DOHH2 (cell line): ENCODE results near the gene ROS1.
A peak's percentile ranks its signal among the peaks of the same experiment; 100 is the strongest.

Source experiments
- H3F3A ChIP-seq: fragments of 200-600 bp; sonication (generic), shearing (Covaris generic); 2 replicates; pipeline ENCODE4 v1.6.0; 2016; ENCODE audit warnings: antibody characterized with exemption, mild to moderate bottlenecking; ENCODE audit not compliant: control insufficient read depth, insufficient read depth
- H3K27ac ChIP-seq: fragments of 200-600 bp; sonication (generic); 2 replicates; pipeline ENCODE4 v1.5.1; 2014; ENCODE audit warnings: low read depth, mild to moderate bottlenecking, low read length, moderate library complexity
- H3K27me3 ChIP-seq: fragments of 200-600 bp; sonication (generic); 2 replicates; pipeline ENCODE4 v1.6.1; 2014; ENCODE audit warnings: mild to moderate bottlenecking, low read length, mixed read lengths; ENCODE audit not compliant: control insufficient read depth
- H3K36me3 ChIP-seq: fragments of 200-600 bp; sonication (generic); 2 replicates; pipeline ENCODE4 v1.6.1; 2014; ENCODE audit warnings: mild to moderate bottlenecking, low read length, moderate library complexity, mixed read lengths; ENCODE audit not compliant: control insufficient read depth
- H3K4me1 ChIP-seq: fragments of 200-600 bp; sonication (generic); 2 replicates; pipeline ENCODE4 v1.6.1; 2014; ENCODE audit warnings: mild to moderate bottlenecking, low read length, mixed read lengths; ENCODE audit not compliant: control insufficient read depth
- H3K4me2 ChIP-seq: fragments of 200-600 bp; sonication (generic); 2 replicates; pipeline ENCODE4 v1.6.0; 2014; ENCODE audit warnings: mild to moderate bottlenecking, low read length, moderate library complexity
- H3K4me3 ChIP-seq: fragments of 200-600 bp; sonication (generic); 2 replicates; pipeline ENCODE4 v1.5.1; 2014; ENCODE audit warnings: mild to moderate bottlenecking, low read length, mixed read lengths
- H3K79me2 ChIP-seq: fragments of 200-600 bp; sonication (generic); 2 replicates; pipeline ENCODE4 v1.6.1; 2014; ENCODE audit warnings: mild to moderate bottlenecking, low read length, mixed read lengths; ENCODE audit not compliant: control insufficient read depth
- H3K9me2 ChIP-seq: fragments of 200-600 bp; sonication (generic); replicated peaks from 2 replicates; pipeline ENCODE4 v1.6.1; 2014; ENCODE audit warnings: mild to moderate bottlenecking, low read length, mixed read lengths; ENCODE audit not compliant: control insufficient read depth
- H3K9me3 ChIP-seq: fragments of 200-600 bp; sonication (generic); 2 replicates; pipeline ENCODE4 v1.6.1; 2014; ENCODE audit warnings: antibody characterized with exemption, low read length, mixed read lengths; ENCODE audit not compliant: control insufficient read depth, insufficient read depth
- H4K20me1 ChIP-seq: fragments of 200-600 bp; sonication (generic); 2 replicates; pipeline ENCODE4 v1.6.0; 2014; ENCODE audit warnings: low read depth, mild to moderate bottlenecking, antibody characterized with exemption, low read length, moderate library complexity; ENCODE audit not compliant: control insufficient read depth, insufficient read depth
- EZH2phosphoT487 ChIP-seq: fragments of 200-600 bp; sonication (generic); IDR thresholded peaks from 2 replicates; pipeline ENCODE4 v1.6.1; 2017; ENCODE audit warnings: borderline replicate concordance, mild to moderate bottlenecking, antibody characterized with exemption, low read length, moderate library complexity, mixed read lengths
- TF ChIP-seq, protein P1 (sequence below): fragments of 200-600 bp; sonication (generic); IDR thresholded peaks from one replicate; pipeline ENCODE4 v1.5.1; 2014; ENCODE audit warnings: antibody characterized with exemption, mild to moderate bottlenecking, low read depth, low read length; ENCODE audit not compliant: poor library complexity, severe bottlenecking

ROS1 gene

GRCh38 chr6:117326396-117326795, 99.3 kb downstream of the ROS1 start:
- H3F3A ChIP-seq: no peaks in the 10 kb centered on the region
- H3K4me3 ChIP-seq: no peak overlapping the region
- no peaks in the 10 kb centered on the region for H3K4me1 ChIP-seq
- no peak overlapping the region for H3K4me2 ChIP-seq
- H3K27ac ChIP-seq: no peak overlapping the region
- no peaks in the 10 kb centered on the region for H3K36me3 ChIP-seq
- H3K79me2 ChIP-seq: no peaks in the 10 kb centered on the region
- no peaks in the 10 kb centered on the region for H4K20me1 ChIP-seq
- no peaks in the 10 kb centered on the region for H3K9me2 ChIP-seq
- no peaks in the 10 kb centered on the region for H3K9me3 ChIP-seq
- TF ChIP-seq, protein P1, sequence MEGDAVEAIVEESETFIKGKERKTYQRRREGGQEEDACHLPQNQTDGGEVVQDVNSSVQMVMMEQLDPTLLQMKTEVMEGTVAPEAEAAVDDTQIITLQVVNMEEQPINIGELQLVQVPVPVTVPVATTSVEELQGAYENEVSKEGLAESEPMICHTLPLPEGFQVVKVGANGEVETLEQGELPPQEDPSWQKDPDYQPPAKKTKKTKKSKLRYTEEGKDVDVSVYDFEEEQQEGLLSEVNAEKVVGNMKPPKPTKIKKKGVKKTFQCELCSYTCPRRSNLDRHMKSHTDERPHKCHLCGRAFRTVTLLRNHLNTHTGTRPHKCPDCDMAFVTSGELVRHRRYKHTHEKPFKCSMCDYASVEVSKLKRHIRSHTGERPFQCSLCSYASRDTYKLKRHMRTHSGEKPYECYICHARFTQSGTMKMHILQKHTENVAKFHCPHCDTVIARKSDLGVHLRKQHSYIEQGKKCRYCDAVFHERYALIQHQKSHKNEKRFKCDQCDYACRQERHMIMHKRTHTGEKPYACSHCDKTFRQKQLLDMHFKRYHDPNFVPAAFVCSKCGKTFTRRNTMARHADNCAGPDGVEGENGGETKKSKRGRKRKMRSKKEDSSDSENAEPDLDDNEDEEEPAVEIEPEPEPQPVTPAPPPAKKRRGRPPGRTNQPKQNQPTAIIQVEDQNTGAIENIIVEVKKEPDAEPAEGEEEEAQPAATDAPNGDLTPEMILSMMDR: no peak
- no peak for TF ChIP-seq EZH2phosphoT487
- no peaks in the 10 kb centered on the region for H3K27me3 ChIP-seq

DNA sequence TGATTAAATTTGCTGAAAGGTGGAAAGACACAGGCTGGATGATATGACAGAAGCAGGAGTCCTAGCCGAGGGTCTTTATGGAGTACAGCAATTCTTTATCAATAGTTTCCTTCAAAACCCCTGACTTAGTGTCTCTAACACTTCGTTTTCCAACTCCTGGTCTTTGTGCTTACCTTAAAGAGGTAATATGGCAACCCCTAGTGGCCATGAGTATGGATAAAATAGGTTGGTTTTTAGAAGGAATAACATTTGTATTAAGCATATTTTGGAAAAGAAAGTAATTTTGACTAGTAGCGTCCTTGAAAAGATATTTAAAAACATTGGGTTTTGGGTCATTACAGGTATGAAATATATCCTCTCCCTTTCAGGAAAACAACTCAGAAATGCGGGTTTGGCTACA, 108.5 kb downstream of the ROS1 start:
- Histone ChIP-seq H3K27me3 (no peaks in the 10 kb centered on the region), H3K4me1 (no peaks in the 10 kb centered on the region), H3K27ac (no peak overlapping the region), H4K20me1 (no peaks in the 10 kb centered on the region), H3K9me3 (no peaks in the 10 kb centered on the region), H3K79me2 (no peaks in the 10 kb centered on the region), H3K4me2 (no peak overlapping the region), H3K9me2 (no peaks in the 10 kb centered on the region), H3F3A (no peaks in the 10 kb centered on the region), H3K4me3 (no peak overlapping the region), H3K36me3 (no peaks in the 10 kb centered on the region)
- TF ChIP-seq, protein P1: peak; percentile 30
- no peak for TF ChIP-seq EZH2phosphoT487

DNA sequence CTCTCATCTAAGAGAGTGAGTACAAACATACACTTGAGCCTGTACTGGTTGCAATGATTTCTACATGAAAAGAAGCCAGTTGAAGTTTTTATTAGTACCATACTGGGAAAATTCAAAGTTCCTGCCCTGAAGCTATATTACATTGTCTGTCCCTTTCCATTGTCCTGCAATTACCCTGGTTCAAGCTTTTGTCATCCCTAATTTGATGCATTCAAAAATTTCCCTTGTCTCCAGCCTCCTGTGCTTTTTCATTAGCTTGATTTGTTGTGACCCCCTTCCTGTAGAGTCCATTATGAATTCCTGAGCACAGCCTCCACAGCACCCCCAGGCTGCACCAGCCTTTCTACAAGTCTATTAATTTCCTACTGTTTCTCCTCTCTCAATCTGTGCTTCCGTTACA, 114.0 kb downstream of the ROS1 start:
- no peak overlapping the region for H3K27ac ChIP-seq
- no peaks in the 10 kb centered on the region for H3K4me1 ChIP-seq
- no peaks in the 10 kb centered on the region for H3F3A ChIP-seq
- H3K79me2 ChIP-seq: no peaks in the 10 kb centered on the region
- H3K4me3 ChIP-seq: no peak overlapping the region
- H3K4me2 ChIP-seq: no peak overlapping the region
- H3K9me3 ChIP-seq: no peaks in the 10 kb centered on the region
- no peaks in the 10 kb centered on the region for H3K27me3 ChIP-seq
- TF ChIP-seq EZH2phosphoT487: no peak
- TF ChIP-seq, protein P1: no peak
- no peaks in the 10 kb centered on the region for H3K36me3 ChIP-seq
- H4K20me1 ChIP-seq: no peaks in the 10 kb centered on the region
- no peaks in the 10 kb centered on the region for H3K9me2 ChIP-seq

- H3K4me2 ChIP-seq: no peak overlapping the region
- no peaks in the 10 kb centered on the region for H3K27me3 ChIP-seq
- H3K4me1 ChIP-seq: no peaks in the 10 kb centered on the region
- no peak overlapping the region for H3K27ac ChIP-seq
- no peak overlapping the region for H3K4me3 ChIP-seq
- no peaks in the 10 kb centered on the region for H3F3A ChIP-seq
- TF ChIP-seq, protein P1: no peak
- no peak for TF ChIP-seq EZH2phosphoT487
- no peaks in the 10 kb centered on the region for H3K9me2 ChIP-seq
- no peaks in the 10 kb centered on the region for H3K79me2 ChIP-seq
- H3K9me3 ChIP-seq: no peaks in the 10 kb centered on the region
- H3K36me3 ChIP-seq: no peaks in the 10 kb centered on the region
- H4K20me1 ChIP-seq: no peaks in the 10 kb centered on the region
Observed at GRCh38 chr6:117311310-117311709, 114.4 kb downstream of the ROS1 start.
